ENCODE results near the gene VASH1. TPM values are rescaled to one million over a fixed set of nuclear protein-coding genes. Genes with fewer than 3 reads are reported as not detected.

The VASH1 gene
- total RNA-seq (2022; extraction: Qiagen RNA extraction): 3.4 to 5.0 TPM (median 4.2 TPM) in 5 replicates

GRCh38 chr14:76761136-76761959 is at the start of gene VASH1:
VASH1 (plus strand) TSS chr14:76761468; CDS start chr14:76762822, 1,354 bp downstream.

GRCh38 chr14:76812422-76813383 is 51.4 kb downstream of the VASH1 start, which contains the start of gene ANGEL1:
ANGEL1 (minus strand) TSS chr14:76812882; CDS start chr14:76812827, 55 bp downstream.

GRCh38 chr14:76826122-76826521 is 64.9 kb downstream of the VASH1 start, which contains the start of gene LRRC74A:
LRRC74A (plus strand) TSS chr14:76826408; CDS start chr14:76826698, 290 bp downstream.

Other genes starting within 250 kb of the VASH1 start
- gene ANGEL1, start 51.4 kb downstream of the VASH1 start, total RNA-seq (2022; extraction: Qiagen RNA extraction): 6.2 to 9.4 TPM (median 9.1 TPM) in 5 replicates
- not detected in 5 replicates for gene LRRC74A, start 64.9 kb downstream of the VASH1 start, total RNA-seq (2022; extraction: Qiagen RNA extraction)